Upper lobe of left lung (tissue), 4 donors: ENCODE data around the gene PARP11.

ENCODE experiments used
- CTCF ChIP-seq, 6 experiments: fragments of 450-650 bp in 4 of 6; fragments of 200-600 bp in 2 of 6; sonication (generic) in 2 of 6; IDR thresholded peaks; one replicate each; pipeline ENCODE4 v1.5.1; 2016 to 2019; ENCODE audit warnings: antibody characterized with exemption in 6 of 6
- EP300 ChIP-seq, 4 donors: sonication (generic); formaldehyde crosslinking; IDR thresholded peaks; one replicate each; pipeline ENCODE4 v1.5.1; 2017; ENCODE audit warnings: antibody characterized with exemption in 4 of 4, control low read depth in 2 of 4

- TF ChIP-seq CTCF (IDR thresholded peaks at IDR 0.05) (no peak), EP300 (IDR thresholded peaks at IDR 0.05) (no peak)
Observed at GRCh38 chr12:3772380-3772779, 100.8 kb downstream of the PARP11 start.
